GM12891 (cell line): ENCODE results near the gene GLYR1.

Source experiments
- PAX5 ChIP-seq: IDR thresholded peaks from 2 replicates; pipeline ENCODE4 v1.6.1; 2011; ENCODE audit warnings: low read length, moderate library complexity, mild to moderate bottlenecking; ENCODE audit not compliant: insufficient read depth, severe bottlenecking
- POLR2A ChIP-seq: IDR thresholded peaks from 2 replicates; pipeline ENCODE4 v1.6.1; 2011; ENCODE audit warnings: low read depth, low read length, control low read depth
- POLR2AphosphoS5 ChIP-seq: IDR thresholded peaks from 2 replicates; pipeline ENCODE4 v1.6.1; 2011; ENCODE audit warnings: low read depth, low read length, control low read depth
- POU2F2 ChIP-seq: IDR thresholded peaks from 2 replicates; pipeline ENCODE4 v1.6.1; 2011; ENCODE audit warnings: low read depth, mild to moderate bottlenecking, control low read depth, low read length, moderate library complexity
- SPI1 ChIP-seq: IDR thresholded peaks from 2 replicates; pipeline ENCODE4 v1.6.1; 2011; ENCODE audit warnings: low read depth, low read length, control low read depth
- TAF1 ChIP-seq: IDR thresholded peaks from 2 replicates; pipeline ENCODE4 v1.6.1; 2011; ENCODE audit warnings: low read depth, low read length, control low read depth

- no peak for TF ChIP-seq TAF1
- TF ChIP-seq POU2F2, result no peak
- no peak for TF ChIP-seq POLR2A
- no peak for TF ChIP-seq POLR2AphosphoS5
- TF ChIP-seq SPI1, result no peak
- TF ChIP-seq PAX5, result no peak
Observed at GRCh38 chr16:4868026-4868425, 20.9 kb upstream of the GLYR1 start.
